Esophagus squamous epithelium (tissue), 4 donors: ENCODE measurements around the gene NR3C2.

Experiments
- CTCF ChIP-seq, 6 experiments: fragments of 450-650 bp in 4 of 6; fragments of 200-600 bp in 2 of 6; sonication (generic) in 2 of 6; IDR thresholded peaks; one replicate each; pipeline ENCODE4 v1.5.1; 2016 to 2019; ENCODE audit warnings: antibody characterized with exemption in 6 of 6, mild to moderate bottlenecking in 4 of 6, moderate library complexity in 4 of 6
- POLR2A ChIP-seq, 4 donors: fragments of 450-650 bp; IDR thresholded peaks; one replicate each; pipeline ENCODE4 v1.6.1; 2017; ENCODE audit warnings: antibody characterized with exemption in 4 of 4, mild to moderate bottlenecking in 4 of 4, moderate library complexity in 3 of 4

GRCh38 chr4:148405161-148405893 is 36.9 kb downstream of the NR3C2 start:
- TF ChIP-seq CTCF (IDR thresholded peaks at IDR 0.05) (no peak), POLR2A (IDR thresholded peaks at IDR 0.05) (no peak)
